DOHH2 (cell line): ENCODE results near the gene TTBK2.

ENCODE experiments used
- CTCF ChIP-seq: fragments of 200-600 bp; sonication (generic); IDR thresholded peaks from one replicate; pipeline ENCODE4 v1.5.1; 2014; ENCODE audit warnings: antibody characterized with exemption, mild to moderate bottlenecking, low read depth, low read length; ENCODE audit not compliant: poor library complexity, severe bottlenecking
- EZH2phosphoT487 ChIP-seq: fragments of 200-600 bp; sonication (generic); IDR thresholded peaks from 2 replicates; pipeline ENCODE4 v1.6.1; 2017; ENCODE audit warnings: borderline replicate concordance, mild to moderate bottlenecking, antibody characterized with exemption, low read length, moderate library complexity, mixed read lengths

- TF ChIP-seq CTCF (no peak), EZH2phosphoT487 (no peak)
Measured at GRCh38 chr15:42919799-42920518, 619 bp downstream of the TTBK2 start.
